SW 1271 (cell line): ENCODE measurements around the gene CPED1.
"Not testable (repeated sequence)": the region's sequence is repeated elsewhere in the genome, so short reads cannot be mapped to it uniquely, and the experiment has no call there.

ENCODE experiments used
- DNase-seq, 2 experiments: peaks; one replicate each; lab custom pipeline; 2025; lab: John Stamatoyannopoulos, UW

CPED1 gene

GRCh38 chr7:121097577-121097976, 109.1 kb downstream of the CPED1 start:
- no peak for DNase-seq

DNA sequence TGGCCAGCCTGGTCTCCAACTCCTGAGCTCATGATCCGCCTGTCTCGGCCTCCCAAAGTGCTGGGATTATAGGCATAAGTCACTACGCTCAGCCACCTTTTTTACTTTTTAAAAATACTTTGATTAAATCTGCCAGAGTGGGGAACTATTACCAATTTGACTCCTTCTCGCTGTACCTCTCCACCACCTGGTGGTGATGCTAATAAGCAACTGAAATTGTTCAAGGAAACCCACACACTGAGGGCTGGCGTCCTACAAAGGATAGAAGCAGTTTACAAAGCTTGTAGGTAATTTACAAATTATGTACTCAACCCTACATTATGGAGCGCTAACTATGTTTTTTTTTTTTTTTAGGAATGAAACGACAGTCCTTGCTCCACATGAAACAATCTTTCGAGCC, 111.1 kb downstream of the CPED1 start:
- DNase-seq, result peak in 1 of 2 experiments; percentile 3

- no peak for DNase-seq
Observed at GRCh38 chr7:121101083-121101482, 112.6 kb downstream of the CPED1 start.

DNA sequence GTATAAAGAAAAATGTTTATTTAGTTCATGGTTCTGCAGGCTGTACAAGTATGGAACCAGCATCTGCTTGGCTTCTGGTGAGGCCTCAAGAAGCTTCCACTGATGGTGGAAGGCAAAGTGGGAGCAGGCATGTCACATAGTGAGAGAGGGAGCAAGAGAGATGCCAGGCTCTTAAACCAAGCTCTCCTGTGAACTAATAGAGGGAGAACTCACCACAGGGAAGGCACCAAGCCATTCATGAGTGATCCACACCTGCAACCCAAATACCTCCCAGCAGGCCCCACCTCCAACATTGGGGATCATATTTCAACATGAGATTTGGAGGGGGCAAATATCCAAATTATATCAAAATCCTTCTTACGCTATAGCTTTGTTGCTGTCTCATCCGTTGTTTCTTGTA, 113.1 kb downstream of the CPED1 start:
- DNase-seq, result no peak

- no peak for DNase-seq
Observed at GRCh38 chr7:121102619-121103018, 114.1 kb downstream of the CPED1 start.

DNA sequence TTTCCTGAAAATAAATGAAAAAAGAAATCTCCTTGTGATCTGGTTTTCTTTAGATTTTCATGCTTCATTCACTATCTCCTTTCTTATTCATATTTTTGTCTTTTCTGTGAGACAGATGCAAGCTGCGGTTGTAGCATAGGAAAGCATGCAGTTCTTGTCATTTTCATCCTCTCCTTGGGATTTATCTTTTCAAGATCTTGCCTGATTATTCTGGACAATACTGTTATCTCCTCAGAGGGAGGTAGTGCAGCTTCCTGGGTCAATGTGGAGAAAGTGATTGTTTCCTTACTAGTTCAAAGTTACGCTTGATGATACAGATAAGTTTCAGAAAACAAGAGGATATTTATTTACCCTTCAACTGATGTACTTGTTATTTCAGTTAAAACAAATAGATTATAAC, 114.6 kb downstream of the CPED1 start:
- DNase-seq, result no peak

GRCh38 chr7:121103579-121103978, 115.1 kb downstream of the CPED1 start:
- DNase-seq, result no peak

DNA sequence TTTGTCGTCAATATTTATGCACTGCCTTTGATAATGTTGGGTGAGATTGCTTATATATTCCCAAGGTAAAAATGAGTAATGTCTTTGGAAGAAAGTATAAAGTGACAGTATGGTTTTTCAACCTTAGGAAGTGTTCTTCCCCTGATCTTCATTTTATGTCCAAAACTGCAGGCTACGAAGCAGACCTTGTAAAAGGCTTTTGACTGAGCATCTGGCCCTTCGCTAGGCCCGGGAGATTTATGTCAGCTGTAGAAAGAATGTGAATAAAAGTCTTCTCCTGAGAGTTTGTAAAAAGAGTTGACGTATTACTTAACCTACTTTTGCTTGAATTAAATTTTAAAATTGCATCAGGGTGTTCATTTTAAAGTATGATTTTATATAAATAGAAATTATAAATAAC, 116.8 kb downstream of the CPED1 start:
- DNase-seq, result no peak

DNA sequence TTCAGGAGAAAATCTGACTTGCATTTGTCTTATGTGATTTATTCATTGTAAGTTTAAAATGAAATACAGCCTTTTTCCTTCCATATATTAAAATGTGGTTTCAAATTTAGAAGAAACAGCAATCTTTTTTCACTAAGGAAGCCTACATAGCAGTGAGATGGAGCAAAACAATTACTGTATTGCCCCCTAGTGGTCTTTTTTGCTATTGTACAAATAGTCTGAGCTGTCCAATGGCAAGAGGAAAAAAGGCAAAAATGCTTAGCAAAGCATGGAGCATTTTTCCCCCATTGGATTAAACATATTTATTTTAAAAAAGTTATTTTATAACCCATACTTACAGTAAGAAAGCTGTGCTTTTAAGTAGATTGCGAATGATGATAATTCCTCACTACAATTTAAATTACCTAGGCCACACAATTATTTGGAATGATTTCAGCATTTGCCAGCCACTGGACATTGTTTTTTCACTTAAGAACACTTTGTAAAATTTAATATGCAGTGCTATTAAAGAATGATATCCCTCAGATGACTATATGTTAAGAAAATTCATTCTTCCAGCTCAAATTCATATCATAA, 119.5 kb downstream of the CPED1 start:
- DNase-seq, result peak; percentile 18 to 72

DNA sequence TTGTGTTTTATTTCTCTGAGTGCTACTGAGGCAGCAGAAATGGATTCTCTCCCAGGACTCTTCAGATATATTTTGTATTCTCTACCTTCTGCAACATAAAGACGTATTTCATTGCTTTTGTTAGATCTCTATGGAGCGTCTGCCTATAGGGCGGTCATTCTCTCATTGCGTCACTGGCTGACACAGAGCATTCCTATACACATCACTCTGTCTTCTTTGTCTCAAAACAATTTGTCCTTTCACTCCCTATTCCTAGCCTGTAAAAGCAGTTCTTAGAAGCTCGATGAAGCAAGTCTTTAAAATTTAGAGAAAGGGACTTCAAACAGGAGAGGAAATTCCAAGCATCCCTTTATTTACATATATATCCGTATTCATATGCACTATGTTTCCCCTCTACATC, 120.6 kb downstream of the CPED1 start:
- DNase-seq, result no peak

DNA sequence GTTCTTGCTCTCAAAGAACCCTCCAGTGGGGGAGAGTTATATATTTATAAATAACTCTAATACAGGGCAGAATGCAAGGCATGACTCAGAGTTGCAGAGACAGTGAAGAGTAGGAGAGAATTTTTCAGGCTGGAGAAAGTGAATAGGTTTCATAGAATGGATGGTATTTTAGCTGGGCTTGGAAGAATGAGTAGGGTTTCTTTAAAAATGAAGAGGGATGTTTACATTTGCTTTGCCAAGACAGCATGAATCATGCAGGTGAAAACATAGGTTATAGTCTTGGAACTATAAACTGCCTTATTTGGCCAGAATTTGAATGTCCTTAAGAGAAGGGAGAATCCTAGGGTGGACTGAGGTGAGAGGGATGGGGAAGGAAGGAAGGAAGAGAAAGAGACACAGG, 124.8 kb downstream of the CPED1 start:
- DNase-seq, result no peak

DNA sequence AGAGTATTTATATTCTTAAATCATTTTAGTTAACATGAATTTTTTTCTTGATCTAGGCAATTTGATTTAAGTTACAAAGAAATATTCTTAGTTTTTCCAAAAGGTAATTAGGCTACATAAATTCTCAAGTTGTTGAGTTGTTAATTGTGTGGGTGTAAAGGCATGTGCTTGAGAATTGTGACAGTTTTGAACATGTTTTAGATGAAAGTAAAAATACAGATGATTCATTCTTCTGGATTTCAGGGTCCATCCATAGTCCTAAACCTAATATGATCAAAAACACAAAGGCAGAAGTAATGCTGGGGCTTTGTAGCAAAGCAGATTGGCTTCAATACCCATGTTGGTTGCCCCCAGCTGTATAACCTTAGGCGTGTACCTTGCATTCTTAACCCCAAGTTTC, 127.9 kb downstream of the CPED1 start:
- no peak for DNase-seq

GRCh38 chr7:121119047-121119446, 130.5 kb downstream of the CPED1 start:
- no peak for DNase-seq

DNA sequence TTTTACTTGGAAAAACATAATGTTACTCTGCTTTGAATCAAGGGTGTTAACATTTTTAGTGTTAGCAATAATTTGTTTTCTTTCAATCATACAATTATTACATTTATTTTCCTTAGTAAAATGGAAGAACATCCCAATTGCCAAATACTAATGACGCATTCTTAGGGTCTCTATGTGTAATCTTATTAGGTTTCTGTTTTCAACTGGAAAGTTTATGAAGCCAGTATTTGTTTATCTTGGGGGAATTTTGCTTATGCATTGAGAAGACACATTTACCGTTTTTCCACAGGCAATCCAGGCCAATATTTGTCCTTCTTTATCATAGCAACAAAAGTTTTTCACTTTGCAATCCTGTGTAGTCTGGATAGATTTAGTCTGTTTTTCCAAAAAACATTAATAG, 134.5 kb downstream of the CPED1 start:
- DNase-seq, result no peak

GRCh38 chr7:121125454-121125853, 136.9 kb downstream of the CPED1 start:
- not testable (repeated sequence) for DNase-seq

DNA sequence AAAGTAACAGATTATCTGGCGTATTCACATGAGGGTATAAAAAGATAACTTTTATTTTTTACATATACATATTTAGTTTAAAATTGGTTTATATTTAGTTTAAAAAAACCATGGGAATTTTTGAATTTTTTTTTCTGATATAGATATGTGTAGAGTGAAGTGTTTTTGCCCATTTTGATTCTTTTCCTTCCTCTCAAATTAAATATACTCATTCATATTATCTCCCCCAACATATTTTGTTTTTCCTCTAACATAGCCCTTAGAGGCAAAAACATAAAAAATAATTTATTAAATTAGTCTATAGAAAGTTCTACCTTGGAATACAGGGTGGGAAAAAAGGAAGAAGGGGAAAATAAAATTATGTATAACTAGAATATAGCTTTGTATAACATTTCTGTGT, 137.7 kb downstream of the CPED1 start:
- no peak for DNase-seq

DNA sequence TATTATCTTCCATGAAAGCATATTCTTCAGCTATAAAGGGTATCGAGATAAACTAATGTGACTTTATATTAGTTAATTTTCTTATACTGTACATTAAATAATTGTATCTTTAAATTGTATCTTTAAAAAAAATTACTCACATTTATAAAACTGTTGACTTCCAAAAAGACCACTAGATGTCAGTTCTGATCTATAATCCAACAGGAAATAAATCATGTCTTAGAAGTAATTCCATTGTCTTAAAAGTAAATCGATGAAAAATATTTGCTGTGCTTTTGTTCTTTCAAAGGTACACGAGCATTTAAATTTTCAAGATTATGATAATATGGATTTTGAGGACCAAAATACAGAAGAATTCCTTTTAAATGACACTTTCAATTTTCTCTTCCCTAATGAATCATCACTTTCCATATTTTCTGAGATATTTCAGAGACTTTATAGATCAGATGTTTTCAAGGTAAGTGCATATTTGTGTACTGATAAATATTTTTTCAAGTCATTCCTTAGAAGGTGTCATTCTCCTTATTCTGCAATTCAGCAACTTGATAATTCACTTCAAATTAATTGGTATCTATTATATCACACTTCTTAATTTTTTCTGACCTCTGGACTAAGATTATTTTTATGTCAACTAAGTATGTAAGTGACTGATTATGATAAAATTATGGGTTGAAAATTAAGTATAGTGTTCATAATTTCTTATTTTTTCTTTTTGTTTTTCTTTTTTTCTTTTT, 138.5 kb downstream of the CPED1 start:
- DNase-seq, result peak in 1 of 2 experiments; percentile 54

DNA sequence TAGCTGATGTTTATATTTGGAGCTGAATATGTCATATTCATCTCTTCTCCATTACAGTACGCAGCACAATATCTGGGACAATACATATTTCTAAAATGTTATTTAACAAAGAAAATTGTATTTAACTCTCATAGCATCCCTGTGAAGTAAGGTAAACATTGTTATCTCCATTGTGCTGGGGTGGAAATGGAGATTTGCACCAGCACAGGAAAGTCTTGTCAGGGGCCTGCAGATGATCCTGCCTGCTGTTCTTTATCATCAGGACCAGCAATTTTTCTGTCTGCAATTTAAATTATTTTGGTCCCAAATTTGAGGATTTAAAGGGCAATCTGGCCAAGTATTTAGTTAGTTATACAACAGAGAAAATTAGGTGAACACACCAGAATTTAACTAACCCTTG, 144.4 kb downstream of the CPED1 start:
- no peak for DNase-seq

- DNase-seq, result no peak
Observed at GRCh38 chr7:121133444-121133843, 144.9 kb downstream of the CPED1 start.

DNA sequence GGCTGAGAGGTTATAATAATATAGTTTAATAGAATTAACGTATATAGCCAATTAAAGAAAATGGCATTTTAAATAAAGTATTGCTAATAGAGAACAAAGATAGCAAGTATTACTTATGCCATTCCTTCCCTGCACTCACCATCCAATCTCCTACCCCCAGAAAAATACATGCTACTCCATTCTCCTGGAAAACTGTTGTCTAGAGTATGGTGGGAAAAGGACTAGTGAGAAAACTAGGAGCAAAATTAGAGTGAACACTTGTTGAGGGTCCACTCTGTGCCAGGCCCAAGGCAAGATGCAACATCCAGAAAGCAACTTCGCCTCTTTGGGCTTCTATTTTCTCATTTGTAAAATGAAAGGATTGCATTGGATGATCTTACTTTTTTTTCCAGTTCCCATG, 149.1 kb downstream of the CPED1 start:
- DNase-seq, result no peak

GRCh38 chr7:121138262-121138933, 149.9 kb downstream of the CPED1 start:
- no peak for DNase-seq

DNA sequence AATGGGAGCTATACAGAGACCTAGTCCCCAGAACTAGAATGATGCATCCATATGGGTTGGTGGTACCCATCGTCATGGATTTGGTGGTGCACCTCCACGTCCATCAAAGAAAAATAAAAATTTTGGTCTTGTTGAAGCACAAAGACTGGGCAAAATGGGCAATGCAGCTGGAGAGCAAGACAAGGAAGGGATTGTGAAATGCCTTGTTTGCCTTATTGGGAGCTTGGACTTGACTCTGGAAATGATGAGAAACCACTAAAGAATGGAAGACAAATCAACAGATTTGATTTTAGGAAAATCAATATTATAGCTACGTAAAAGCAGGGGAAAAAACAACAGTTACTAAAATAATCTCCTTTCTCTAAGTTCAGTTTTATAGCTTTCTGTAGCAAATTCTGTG, 150.9 kb downstream of the CPED1 start:
- DNase-seq, result no peak

GRCh38 chr7:121140790-121141189, 152.3 kb downstream of the CPED1 start:
- no peak for DNase-seq
